Thyroid gland (tissue), 4 donors: Measurements from ENCODE around the gene GLT8D1. TPM values are rescaled to one million over a fixed set of nuclear protein-coding genes. Genes with fewer than 3 reads are reported as not detected.

ENCODE experiments used
- DNase-seq, 2 donors: peaks; one replicate each; pipeline ENCODE4 v3.0.0-alpha.2; 2019
- H3K27ac ChIP-seq, 3 donors: fragments of 200-600 bp; sonication (generic); 1 replicate in 2 of 3; 2 replicates in 1 of 3; pipeline ENCODE4 v1.5.1; 2016 to 2019; ENCODE audit warnings: mild to moderate bottlenecking in 1 of 3, moderate library complexity in 1 of 3
- H3K27me3 ChIP-seq: fragments of 200-600 bp; sonication (generic); one replicate; pipeline ENCODE4 v1.5.1; 2019
- H3K36me3 ChIP-seq, 2 donors: fragments of 200-600 bp; sonication (generic); one replicate each; pipeline ENCODE4 v1.5.1; 2016 to 2019
- H3K4me1 ChIP-seq, 2 donors: fragments of 200-600 bp; sonication (generic); one replicate each; pipeline ENCODE4 v1.5.1; 2017 to 2019
- H3K4me3 ChIP-seq, 3 donors: fragments of 200-600 bp; sonication (generic); replicated peaks in 1 of 3; 1 replicate in 2 of 3; 2 replicates in 1 of 3; pipeline ENCODE4 v1.5.1; 2016; ENCODE audit warnings: mild to moderate bottlenecking in 1 of 3
- H3K9me3 ChIP-seq: fragments of 200-600 bp; sonication (generic); one replicate; pipeline ENCODE4 v1.5.1; 2017
- POLR2A ChIP-seq, 2 donors: fragments of 450-650 bp; IDR thresholded peaks; one replicate each; pipeline ENCODE4 v1.6.1; 2017; ENCODE audit warnings: antibody characterized with exemption in 2 of 2, mild to moderate bottlenecking in 2 of 2, moderate library complexity in 1 of 2
- WGBS, 2 donors: methylation state at CpG; one replicate each; pipeline ENCODE4 v1.1.5; 2017; 5-methylcytosine and 5-hydroxymethylcytosine counted together
- intact Hi-C: fragments of 100-400 bp; cut with DNase I; formaldehyde crosslinking; loops from one replicate; pipeline ENCODE4 v1.15.1; 2023
- total RNA-seq, 4 donors: library from RNA; depleted of rRNA; stranded (reverse); fragments of >200 nt; gene quantifications; one replicate each; pipeline ENCODE4 v1.2.3, GENCODE V29; 2016
- TF ChIP-seq, protein P1 (sequence below), 6 experiments: fragments of 200-600 bp in 3 of 6; fragments of 450-650 bp in 3 of 6; sonication (generic) in 3 of 6; IDR thresholded peaks; one replicate each; pipeline ENCODE4 v1.5.1; 2016 to 2019; ENCODE audit warnings: antibody characterized with exemption in 6 of 6, mild to moderate bottlenecking in 2 of 6, inconsistent platforms in 1 of 6, moderate library complexity in 1 of 6

GLT8D1 gene
- total RNA-seq, 4 donors from 2014 or later = 97.8 to 145 (median 107) TPM

DNA sequence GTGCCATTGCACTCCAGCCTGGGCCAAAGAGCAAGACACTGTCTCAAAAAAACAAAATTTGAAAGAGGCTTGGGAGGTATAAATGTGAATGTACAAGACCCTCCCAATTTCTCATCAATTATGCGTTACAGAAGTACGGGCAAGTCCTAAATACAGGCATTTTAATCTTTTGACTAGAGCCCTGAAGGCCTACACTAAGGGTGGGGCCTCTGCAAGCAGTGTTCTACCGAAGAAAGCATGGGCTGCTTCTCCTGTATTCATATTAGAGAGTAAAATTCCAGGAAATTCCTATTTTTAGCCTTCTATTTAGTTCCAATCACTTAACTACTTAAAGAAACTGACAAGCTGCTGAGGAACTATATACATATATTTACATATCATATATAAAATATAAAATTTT lies 45.5 kb downstream of the GLT8D1 start:
- no peak overlapping the region for H3K4me3 ChIP-seq
- H3K36me3 ChIP-seq = peaks cover 41 to 58% of the 10 kb centered on the region in 2 donors
- 79 to 90% methylated on average over 3 of the region's 3 CpGs for WGBS, 2 donors
- DNase-seq = no peak
- H3K27me3 ChIP-seq = no peaks in the 10 kb centered on the region
- intact Hi-C loops = no loop called here
- no peaks in the 10 kb centered on the region for H3K9me3 ChIP-seq
- no peaks in the 10 kb centered on the region for H3K4me1 ChIP-seq
- no peak overlapping the region for H3K27ac ChIP-seq
- no peak for TF ChIP-seq POLR2A (IDR thresholded peaks at IDR 0.05)
- TF ChIP-seq, protein P1, sequence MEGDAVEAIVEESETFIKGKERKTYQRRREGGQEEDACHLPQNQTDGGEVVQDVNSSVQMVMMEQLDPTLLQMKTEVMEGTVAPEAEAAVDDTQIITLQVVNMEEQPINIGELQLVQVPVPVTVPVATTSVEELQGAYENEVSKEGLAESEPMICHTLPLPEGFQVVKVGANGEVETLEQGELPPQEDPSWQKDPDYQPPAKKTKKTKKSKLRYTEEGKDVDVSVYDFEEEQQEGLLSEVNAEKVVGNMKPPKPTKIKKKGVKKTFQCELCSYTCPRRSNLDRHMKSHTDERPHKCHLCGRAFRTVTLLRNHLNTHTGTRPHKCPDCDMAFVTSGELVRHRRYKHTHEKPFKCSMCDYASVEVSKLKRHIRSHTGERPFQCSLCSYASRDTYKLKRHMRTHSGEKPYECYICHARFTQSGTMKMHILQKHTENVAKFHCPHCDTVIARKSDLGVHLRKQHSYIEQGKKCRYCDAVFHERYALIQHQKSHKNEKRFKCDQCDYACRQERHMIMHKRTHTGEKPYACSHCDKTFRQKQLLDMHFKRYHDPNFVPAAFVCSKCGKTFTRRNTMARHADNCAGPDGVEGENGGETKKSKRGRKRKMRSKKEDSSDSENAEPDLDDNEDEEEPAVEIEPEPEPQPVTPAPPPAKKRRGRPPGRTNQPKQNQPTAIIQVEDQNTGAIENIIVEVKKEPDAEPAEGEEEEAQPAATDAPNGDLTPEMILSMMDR (IDR thresholded peaks at IDR 0.05) = no peak

- peaks cover 48 to 53% of the 10 kb centered on the region in 2 donors for H3K36me3 ChIP-seq
Observed at GRCh38 chr3:52655895-52656294, 49.7 kb downstream of the GLT8D1 start.

DNA sequence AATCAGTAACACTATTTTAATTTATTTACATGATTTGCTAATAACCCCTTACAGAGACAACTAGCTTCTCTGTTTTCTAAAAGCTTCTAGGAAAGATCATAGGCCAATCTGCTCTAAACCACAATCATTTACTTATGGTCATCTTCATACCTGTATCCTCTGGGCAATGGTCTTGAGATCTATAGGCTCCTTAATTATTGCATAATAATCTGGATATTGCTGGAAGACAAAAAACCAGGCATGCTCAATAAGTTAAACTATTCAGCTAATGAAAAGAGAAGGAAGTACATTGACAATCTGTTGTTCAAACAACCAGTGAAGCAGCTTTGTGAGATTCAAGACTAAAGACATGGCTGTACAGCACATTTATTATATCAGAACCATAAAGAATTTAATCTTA lies 54.0 kb downstream of the GLT8D1 start:
- peaks cover 34 to 39% of the 10 kb centered on the region in 2 donors for H3K36me3 ChIP-seq
- H3K27me3 ChIP-seq = no peaks in the 10 kb centered on the region
- no peak overlapping the region for H3K4me3 ChIP-seq
- TF ChIP-seq, protein P1 (IDR thresholded peaks at IDR 0.05) = no peak
- TF ChIP-seq POLR2A (IDR thresholded peaks at IDR 0.05) = no peak
- DNase-seq = no peak
- H3K9me3 ChIP-seq = no peaks in the 10 kb centered on the region
- H3K27ac ChIP-seq = peak overlapping the region in 1 of 3 donors; percentile 92
- peaks cover 5 to 11% of the 10 kb centered on the region in 2 donors for H3K4me1 ChIP-seq
- intact Hi-C loops = no loop called here

More at GRCh38 chr3:52655895-52656294, 49.7 kb downstream of the GLT8D1 start:
- TF ChIP-seq, protein P1 (IDR thresholded peaks at IDR 0.05) = no peak
- TF ChIP-seq POLR2A (IDR thresholded peaks at IDR 0.05) = no peak
- intact Hi-C loops = no loop called here
- Histone ChIP-seq H3K9me3 (no peaks in the 10 kb centered on the region), H3K4me1 (no peaks in the 10 kb centered on the region), H3K27me3 (no peaks in the 10 kb centered on the region), H3K4me3 (no peak overlapping the region), H3K27ac (no peak overlapping the region)
- WGBS, 2 donors = 92 to 97% methylated on average over 3 of the region's 3 CpGs
- DNase-seq = no peak

GRCh38 chr3:52650439-52650838 lies 55.2 kb downstream of the GLT8D1 start:
- intact Hi-C loops = no loop called here
- Histone ChIP-seq H3K27me3 (no peaks in the 10 kb centered on the region), H3K4me1 (peaks cover 5 to 11% of the 10 kb centered on the region in 2 donors), H3K36me3 (peaks cover 23 to 29% of the 10 kb centered on the region in 2 donors), H3K9me3 (no peaks in the 10 kb centered on the region), H3K4me3 (no peak overlapping the region), H3K27ac (peak overlapping the region; percentile 59 to 92 (median 80))
- no peak for DNase-seq
- WGBS, 2 donors = 88 to 96% methylated on average over 1 of the region's 1 CpG
- TF ChIP-seq, protein P1 (IDR thresholded peaks at IDR 0.05) = no peak
- TF ChIP-seq POLR2A (IDR thresholded peaks at IDR 0.05) = no peak

DNA sequence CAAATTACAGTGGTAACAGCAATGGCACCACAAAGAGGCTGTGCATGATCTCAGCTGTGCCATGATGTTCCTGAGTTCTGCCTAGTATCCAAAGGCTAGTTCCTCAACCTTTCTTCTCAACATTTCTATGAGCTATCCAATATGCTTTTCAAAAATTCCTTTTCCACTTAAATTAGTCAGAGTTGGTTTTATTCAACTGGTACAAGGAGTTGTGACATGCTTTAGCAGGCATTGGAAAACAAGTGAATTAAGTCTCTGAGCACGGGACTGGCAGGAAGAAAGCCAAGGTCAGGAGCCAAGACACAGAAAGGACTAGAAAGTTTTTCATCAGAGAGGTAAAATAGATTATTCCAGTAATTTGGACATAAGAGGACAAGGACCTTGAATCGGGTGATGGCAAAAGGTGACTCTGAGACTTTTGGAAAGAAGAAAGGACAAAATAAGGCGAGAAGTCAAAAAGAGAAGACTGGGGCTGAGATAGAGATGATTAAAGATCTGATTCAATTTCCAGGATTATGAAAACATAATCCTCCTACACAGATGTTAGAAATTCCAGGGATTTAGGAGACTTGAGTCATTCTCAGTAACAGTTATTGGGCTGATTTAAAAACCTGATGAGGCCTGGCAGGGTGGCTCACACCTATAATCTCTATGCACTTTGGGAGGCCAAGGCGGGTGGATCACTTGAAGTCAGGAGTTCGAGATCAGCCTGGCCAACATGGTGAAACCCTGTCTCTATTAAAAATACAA lies 56.0 kb downstream of the GLT8D1 start:
- H3K4me3 ChIP-seq = no peak overlapping the region
- peak; percentile 75 to 80 for DNase-seq
- no peaks in the 10 kb centered on the region for H3K9me3 ChIP-seq
- TF ChIP-seq POLR2A (IDR thresholded peaks at IDR 0.05) = peak in 1 of 2 donors; percentile 6
- TF ChIP-seq, protein P1 (IDR thresholded peaks at IDR 0.05) = no peak
- 80 to 84% methylated on average over 5 of the region's 5 CpGs for WGBS, 2 donors
- intact Hi-C loops = no loop called here
- H3K27me3 ChIP-seq = no peaks in the 10 kb centered on the region
- peaks cover 20 to 26% of the 10 kb centered on the region in 2 donors for H3K36me3 ChIP-seq
- H3K4me1 ChIP-seq = peaks cover 5 to 11% of the 10 kb centered on the region in 2 donors
- peak overlapping the region; percentile 73 to 92 (median 80) for H3K27ac ChIP-seq
